ENCODE data around the gene KRTAP15-1. TPM values are rescaled to one million over a fixed set of nuclear protein-coding genes. Genes with fewer than 3 reads are reported as not detected.

Gene KRTAP15-1
- polyA plus RNA-seq, 2 of the 4 experiments (the other 2 are of a cell fraction) = not detected

DNA sequence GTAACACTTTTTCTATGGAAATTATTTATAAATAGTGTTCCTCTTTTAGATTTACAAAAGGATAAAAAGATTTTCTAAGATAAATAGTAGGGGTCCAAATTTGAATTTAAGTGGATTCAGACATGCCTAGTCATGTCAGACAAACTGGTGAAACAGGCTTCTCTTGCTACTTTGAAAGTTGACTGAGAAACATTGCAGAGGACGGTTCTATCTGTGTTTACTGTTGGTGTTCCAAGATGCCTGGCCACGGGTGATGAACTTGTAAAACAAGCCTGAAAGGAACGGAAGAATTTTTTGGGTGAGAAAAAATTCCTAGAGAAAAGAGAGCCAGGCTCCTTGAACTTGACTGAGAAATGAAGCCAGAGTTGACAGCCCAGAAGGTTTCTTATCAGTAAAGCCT is 37.9 kb downstream of the KRTAP15-1 start:
- POLR2A ChIA-PET = no interaction called here
- FAIRE-seq = no peak
- Histone ChIP-seq H3K4me2 (no peak overlapping the region), H3K27ac (no peak overlapping the region), H3K9me3 (no peaks in the 10 kb centered on the region), H3K4me3 (no peak overlapping the region), H3K4me1 (no peaks in the 10 kb centered on the region)
- DNase-seq (ENCODE audit: low read depth in 1 of 2, low spot score in 1 of 2) = no peak
- ATAC-seq = no peak
- TF ChIP-seq CEBPB (IDR thresholded peaks at IDR 0.05) (no peak), EHF (CRISPR knock-in tag; IDR thresholded peaks at IDR 0.05) (no peak), KDM5A (IDR thresholded peaks at IDR 0.05) (no peak), POLR2AphosphoS2 (conservative IDR thresholded peaks at IDR 0.05; ENCODE audit: low read length) (no peak), CBX2 (IDR thresholded peaks at IDR 0.05; ENCODE audit: borderline replicate concordance, low read depth) (no peak), ZSCAN20 (CRISPR knock-in tag; IDR thresholded peaks at IDR 0.05) (no peak), ESRRA (IDR thresholded peaks at IDR 0.05; ENCODE audit: borderline replicate concordance, low read length) (no peak), RCOR1 (IDR thresholded peaks at IDR 0.05; ENCODE audit: low read depth, low read length) (no peak), HOXB5 (CRISPR knock-in tag; IDR thresholded peaks at IDR 0.05) (no peak), NFE2L2 (conservative IDR thresholded peaks at IDR 0.05; ENCODE audit: low read length) (no peak), PHF8 (IDR thresholded peaks at IDR 0.05; ENCODE audit: borderline replicate concordance, low read depth) (no peak), FOXS1 (CRISPR knock-in tag; IDR thresholded peaks at IDR 0.05) (no peak), RFX5 (IDR thresholded peaks at IDR 0.05) (no peak), SREBF2 (IDR thresholded peaks at IDR 0.05) (no peak), MAFK (IDR thresholded peaks at IDR 0.05; ENCODE audit: partially characterized antibody) (no peak), NPAS2 (CRISPR knock-in tag; IDR thresholded peaks at IDR 0.05; ENCODE audit: borderline replicate concordance) (no peak), EP300 (IDR thresholded peaks at IDR 0.05) (no peak), TFCP2L1 (CRISPR knock-in tag; IDR thresholded peaks at IDR 0.05) (no peak)
- TF ChIP-seq, protein P1, sequence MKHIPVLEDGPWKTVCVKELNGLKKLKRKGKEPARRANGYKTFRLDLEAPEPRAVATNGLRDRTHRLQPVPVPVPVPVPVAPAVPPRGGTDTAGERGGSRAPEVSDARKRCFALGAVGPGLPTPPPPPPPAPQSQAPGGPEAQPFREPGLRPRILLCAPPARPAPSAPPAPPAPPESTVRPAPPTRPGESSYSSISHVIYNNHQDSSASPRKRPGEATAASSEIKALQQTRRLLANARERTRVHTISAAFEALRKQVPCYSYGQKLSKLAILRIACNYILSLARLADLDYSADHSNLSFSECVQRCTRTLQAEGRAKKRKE (CRISPR knock-in tag; IDR thresholded peaks at IDR 0.05; ENCODE audit: low read depth) = no peak
- TF ChIP-seq, protein P2, sequence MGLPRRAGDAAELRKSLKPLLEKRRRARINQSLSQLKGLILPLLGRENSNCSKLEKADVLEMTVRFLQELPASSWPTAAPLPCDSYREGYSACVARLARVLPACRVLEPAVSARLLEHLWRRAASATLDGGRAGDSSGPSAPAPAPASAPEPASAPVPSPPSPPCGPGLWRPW (IDR thresholded peaks at IDR 0.05) = no peak
- CTCF ChIA-PET = no interaction called here
- WGBS (ENCODE audit: missing lambda C conversion rate) = 0% methylated on average over 3 of the region's 3 CpGs

GRCh38 chr21:30479259-30479658 is 39.2 kb downstream of the KRTAP15-1 start:
- no peaks in the 10 kb centered on the region for H3K4me1 ChIP-seq
- ATAC-seq (no peak), FAIRE-seq (no peak), DNase-seq (ENCODE audit: low read depth in 1 of 2, low spot score in 1 of 2) (no peak)
- H3K27ac ChIP-seq = no peak overlapping the region
- H3K4me3 ChIP-seq = no peak overlapping the region
- POLR2A ChIA-PET = no interaction called here
- no peak for TF ChIP-seq EHF (CRISPR knock-in tag; IDR thresholded peaks at IDR 0.05)
- TF ChIP-seq, protein P3, sequence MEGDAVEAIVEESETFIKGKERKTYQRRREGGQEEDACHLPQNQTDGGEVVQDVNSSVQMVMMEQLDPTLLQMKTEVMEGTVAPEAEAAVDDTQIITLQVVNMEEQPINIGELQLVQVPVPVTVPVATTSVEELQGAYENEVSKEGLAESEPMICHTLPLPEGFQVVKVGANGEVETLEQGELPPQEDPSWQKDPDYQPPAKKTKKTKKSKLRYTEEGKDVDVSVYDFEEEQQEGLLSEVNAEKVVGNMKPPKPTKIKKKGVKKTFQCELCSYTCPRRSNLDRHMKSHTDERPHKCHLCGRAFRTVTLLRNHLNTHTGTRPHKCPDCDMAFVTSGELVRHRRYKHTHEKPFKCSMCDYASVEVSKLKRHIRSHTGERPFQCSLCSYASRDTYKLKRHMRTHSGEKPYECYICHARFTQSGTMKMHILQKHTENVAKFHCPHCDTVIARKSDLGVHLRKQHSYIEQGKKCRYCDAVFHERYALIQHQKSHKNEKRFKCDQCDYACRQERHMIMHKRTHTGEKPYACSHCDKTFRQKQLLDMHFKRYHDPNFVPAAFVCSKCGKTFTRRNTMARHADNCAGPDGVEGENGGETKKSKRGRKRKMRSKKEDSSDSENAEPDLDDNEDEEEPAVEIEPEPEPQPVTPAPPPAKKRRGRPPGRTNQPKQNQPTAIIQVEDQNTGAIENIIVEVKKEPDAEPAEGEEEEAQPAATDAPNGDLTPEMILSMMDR (IDR thresholded peaks at IDR 0.05) = no peak
- no peak for TF ChIP-seq PHF8 (IDR thresholded peaks at IDR 0.05; ENCODE audit: borderline replicate concordance, low read depth)
- TF ChIP-seq HEYL (CRISPR knock-in tag; IDR thresholded peaks at IDR 0.05) = no peak
- TF ChIP-seq GATA3 (IDR thresholded peaks at IDR 0.05; ENCODE audit: borderline replicate concordance) = no peak
- no peak for TF ChIP-seq JUNB (IDR thresholded peaks at IDR 0.05)
- no peak for TF ChIP-seq SREBF2 (IDR thresholded peaks at IDR 0.05)
- TF ChIP-seq RNF2 (IDR thresholded peaks at IDR 0.05; ENCODE audit: borderline replicate concordance, low read depth) = no peak
- TF ChIP-seq MAZ (IDR thresholded peaks at IDR 0.05; ENCODE audit: borderline replicate concordance, low read depth, low read length) = no peak
- TF ChIP-seq TP53 (CRISPR knock-in tag; IDR thresholded peaks at IDR 0.05) = no peak
- no peak for TF ChIP-seq ESRRA (IDR thresholded peaks at IDR 0.05; ENCODE audit: borderline replicate concordance, low read length)
- 0% methylated on average over 4 of the region's 4 CpGs for WGBS (ENCODE audit: missing lambda C conversion rate)
- H3K9me3 ChIP-seq = no peaks in the 10 kb centered on the region
- H3K4me2 ChIP-seq = no peak overlapping the region
- CTCF ChIA-PET = interaction anchor here (0.8 kb wide), 1 partner anchor 15 kb away, joined by 3 read pairs; no protein-coding TSS in a partner anchor

Data from A549 (cell line).